HK-2 (cell line): ENCODE results near the gene EXOC6B.

Source experiments
- DNase-seq: peaks from one replicate; pipeline ENCODE4 v3.0.0-alpha.2; 2018; ENCODE audit not compliant: unreplicated experiment

The EXOC6B gene

DNA sequence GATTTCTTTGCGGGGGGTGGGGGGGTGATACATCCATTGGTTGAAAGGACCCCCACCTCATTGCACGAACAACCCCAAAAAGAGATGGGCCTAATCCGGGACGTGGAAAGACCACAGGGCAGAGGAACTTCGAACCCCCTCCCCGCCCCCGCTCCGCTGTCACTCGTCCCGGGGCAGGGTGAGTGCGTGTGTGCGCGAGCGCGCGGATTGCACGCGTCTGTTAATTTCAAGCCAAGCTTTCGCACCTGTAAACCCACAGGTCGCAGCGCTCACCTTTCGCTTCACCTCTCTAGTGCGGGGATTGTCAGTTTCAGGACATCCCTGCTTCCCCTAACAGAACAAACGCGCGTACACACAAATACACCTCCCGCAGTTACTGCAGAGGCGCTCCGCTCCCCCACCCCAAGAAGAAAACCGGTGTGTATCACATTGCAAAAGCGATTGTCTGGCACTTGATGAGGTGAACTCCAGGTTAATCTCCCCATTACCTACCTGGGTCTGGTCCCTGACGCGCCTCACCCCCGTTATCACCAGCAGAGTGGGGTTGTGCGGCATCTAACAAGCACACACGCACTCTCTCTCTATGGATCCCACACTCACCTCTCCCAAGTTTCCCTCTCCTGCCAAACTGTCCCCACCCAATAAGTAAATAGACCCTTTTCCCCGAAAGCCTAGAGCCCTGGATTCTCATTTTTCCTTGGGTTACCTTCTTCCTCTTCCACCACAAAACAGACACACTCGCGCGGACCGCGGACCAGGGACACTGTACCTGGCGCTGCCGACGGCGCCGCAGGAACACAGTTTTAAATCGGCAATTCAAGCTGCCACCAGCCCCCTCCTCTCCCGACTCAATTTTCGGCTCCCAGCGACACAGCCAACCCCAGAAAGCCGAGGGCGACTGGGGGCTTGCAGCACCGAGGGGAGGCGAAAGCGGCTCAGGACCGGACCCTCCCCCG lies 679.2 kb downstream of the EXOC6B start:
- no peak for DNase-seq

DNA sequence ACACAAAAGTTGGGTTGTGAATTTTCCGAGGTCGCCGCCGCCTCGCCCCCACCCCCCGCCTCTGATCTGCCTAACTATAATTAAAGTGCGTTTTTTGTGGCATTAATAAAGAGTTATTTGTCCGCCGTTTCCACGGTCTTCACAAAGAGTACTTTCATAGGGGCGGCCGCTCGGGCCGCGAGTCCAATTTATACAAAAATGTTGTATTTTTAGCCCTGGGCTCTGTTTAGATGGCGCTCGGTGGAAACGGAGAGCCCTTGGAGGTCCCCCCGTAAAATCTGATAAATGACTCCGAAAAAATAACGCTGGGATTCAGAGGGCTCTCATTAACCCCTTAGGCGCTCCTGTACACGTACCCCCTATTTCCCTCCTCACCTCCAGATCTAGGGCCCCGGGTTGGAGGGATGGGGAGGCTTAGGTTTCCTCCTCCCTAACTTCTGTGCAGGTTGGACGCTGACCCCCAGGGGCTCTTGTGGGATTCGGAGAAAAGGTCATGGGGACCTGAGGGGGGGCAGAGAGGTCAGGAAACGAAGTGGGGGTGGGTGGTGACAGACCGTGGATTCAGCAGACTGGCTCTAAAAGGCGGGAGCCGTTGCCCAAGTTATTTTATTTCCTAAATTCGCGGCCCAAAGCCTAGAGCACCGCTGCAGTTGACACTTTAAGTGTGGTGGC lies 680.0 kb downstream of the EXOC6B start:
- DNase-seq, result no peak

DNA sequence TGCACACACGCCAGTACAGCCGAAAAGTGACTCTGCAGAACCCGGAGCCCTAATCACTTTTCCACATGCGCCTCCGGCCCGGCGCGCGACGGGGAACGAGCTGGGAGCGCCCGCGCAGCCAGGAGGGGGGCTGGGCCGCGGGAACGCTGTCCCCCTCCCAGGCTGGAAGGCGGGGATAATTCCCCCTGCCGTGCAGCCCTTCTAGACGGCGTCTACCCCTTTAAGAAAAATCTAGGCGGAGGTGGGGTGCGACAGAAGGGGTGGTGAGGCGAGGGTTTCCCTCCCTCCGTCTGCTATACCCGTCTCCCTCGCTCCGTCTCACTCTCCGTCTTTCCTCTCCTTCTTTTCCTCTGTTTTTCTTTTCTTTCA lies 680.6 kb downstream of the EXOC6B start:
- DNase-seq, result no peak

- DNase-seq, result no peak
Measured at GRCh38 chr2:72144632-72145288, 681.1 kb downstream of the EXOC6B start.

DNA sequence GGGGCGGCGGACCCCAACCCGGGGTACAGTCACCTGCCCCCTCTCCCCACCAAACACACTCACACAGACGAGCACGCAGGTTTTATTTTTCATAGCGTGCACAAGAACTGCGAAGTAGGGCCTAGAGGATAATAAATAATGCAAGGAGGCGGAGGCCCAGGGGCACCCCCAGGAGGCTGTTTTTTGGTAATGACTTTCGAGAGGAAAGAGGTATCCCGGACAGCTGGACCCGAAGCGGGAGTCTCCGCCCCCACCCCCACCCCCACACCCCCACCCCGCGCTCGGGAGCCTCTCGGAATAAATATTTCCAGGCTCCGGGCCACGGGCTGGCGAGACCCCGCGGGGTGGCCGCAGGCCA lies 681.6 kb downstream of the EXOC6B start:
- DNase-seq, result no peak

DNA sequence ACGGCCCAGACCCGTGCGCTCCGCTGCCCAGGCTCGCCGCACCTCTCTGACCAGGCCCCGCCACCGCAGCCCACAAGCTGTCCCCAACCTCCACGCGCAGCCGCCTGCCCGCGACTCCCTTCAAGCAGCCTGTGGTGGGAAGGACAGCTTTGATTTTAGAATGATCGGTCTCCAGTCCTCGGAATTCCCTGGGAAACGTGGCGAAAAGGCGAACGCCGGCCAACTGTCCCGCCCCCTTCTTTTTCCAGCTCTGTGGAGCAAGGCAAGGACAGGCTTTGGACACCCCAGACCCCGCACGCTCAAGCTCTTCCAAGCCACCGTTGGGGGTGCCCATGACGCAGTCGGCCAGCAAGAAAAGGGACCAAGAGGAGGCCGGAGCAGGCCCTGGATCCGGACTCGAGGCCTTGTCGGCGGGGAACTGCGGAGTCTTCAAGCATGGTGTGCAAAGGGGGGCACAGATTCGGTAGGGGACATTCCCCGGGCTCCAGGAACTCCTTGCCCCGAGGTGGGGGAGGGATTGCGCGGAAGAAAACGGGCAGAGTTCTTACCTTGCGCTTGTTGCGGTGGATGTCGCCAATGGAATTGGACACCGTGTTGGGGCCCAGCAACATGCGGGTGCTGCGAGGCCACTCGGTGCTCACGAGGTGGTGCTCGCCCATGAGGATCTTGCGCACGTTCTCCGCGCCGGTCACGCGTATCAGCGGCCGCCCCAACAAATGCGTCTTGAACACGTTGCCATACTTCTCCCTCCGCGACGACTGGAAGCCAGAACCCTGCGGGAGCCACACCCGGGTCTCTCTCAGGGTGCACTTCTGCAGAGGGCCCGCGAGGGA lies 682.2 kb downstream of the EXOC6B start:
- DNase-seq, result no peak

GRCh38 chr2:72142570-72143440 lies 683.0 kb downstream of the EXOC6B start:
- no peak for DNase-seq

DNA sequence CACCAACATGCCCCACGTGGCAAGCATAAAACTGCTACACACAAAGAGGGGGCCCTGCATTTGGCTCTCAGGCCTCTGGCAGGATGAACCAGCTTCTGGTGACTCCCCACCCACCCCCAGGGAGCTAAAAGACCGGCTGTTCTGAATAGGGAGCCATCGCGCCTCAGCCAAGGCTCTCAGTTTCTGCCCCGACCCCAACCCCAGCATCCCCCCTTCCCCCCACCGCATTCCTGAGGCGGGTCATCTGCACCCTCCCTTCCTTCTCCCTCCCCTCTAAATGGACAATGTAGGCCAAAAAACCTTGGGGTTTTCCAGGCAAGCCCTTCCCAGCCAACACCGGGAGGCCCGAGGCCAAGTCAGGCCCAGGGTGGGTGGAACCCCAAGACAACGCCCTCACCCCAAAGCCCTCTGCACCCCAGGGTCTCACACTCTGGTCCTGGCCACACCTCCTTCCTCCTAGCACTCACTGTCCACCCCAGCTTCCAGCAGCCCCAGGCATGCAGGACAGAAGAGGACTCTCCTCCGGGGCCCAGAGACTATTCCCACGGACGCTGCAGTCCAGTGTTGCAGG lies 683.9 kb downstream of the EXOC6B start:
- no peak for DNase-seq

DNA sequence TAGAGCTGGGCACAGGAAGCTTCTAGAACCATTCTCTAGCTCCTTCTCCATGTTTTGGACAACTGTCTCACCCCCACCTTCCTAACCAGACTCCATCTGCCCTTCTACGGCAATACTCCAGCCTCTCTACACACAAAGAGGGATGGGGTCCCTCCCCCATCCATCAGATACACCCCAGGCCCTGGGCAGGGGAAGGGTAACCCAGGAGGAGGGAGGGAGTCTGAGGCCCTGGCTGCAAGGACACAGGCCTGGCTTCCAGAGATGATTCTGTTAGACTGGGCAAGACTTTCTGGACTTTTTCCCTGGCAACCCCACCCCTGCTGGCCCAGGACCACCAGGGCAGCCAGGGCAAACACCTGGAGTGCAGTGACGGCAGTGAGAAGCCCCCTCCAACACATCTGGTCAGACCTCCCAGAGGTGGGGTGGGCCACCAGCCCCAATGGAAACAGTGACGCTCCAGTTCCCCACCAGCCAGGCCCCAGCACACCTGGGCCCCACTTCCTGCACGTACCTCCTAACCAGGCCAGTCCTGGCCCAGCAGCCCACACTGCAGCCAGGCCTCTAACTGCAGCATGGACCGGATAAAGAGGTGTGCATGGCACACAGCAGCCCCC lies 684.7 kb downstream of the EXOC6B start:
- no peak for DNase-seq

DNA sequence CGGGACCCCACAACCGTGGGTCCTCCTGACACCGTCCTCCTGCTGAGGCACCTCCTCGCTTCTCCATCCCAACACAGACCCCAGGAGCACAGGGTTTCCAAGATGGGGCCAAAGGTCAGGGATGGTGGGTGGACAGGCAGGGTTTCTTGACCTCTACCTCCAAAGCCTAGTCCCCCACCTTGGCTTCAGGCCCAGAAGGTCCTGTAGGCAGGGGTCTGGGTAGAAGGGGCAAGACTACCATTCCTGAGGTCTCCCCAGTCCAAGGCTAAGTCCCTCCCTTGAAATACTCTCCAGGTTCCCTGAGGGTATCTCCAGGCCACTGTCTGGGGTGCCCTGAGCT lies 685.2 kb downstream of the EXOC6B start:
- no peak for DNase-seq

GRCh38 chr2:72139874-72140620 lies 685.8 kb downstream of the EXOC6B start:
- DNase-seq, result no peak

DNA sequence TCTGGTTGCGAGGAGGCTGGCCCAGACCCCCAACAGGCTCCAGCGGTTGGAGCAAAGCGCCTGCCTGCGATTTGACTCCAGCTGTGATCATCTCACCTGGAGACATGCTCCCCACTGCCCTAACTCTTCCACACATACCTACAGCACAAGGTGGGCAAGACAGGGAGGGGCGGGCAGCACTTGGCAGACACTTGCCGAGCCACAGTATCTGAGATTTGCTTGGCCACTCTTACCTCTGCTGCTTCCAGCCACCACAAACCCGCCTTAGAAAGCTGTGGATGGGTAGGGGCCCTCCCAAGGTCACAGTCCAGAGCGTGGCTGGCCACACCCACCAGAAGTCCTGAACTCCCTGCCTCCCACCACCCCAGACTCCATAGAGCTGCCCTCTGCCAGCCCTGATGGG lies 686.4 kb downstream of the EXOC6B start:
- DNase-seq, result no peak

GRCh38 chr2:72138921-72139381 lies 686.9 kb downstream of the EXOC6B start:
- peak; percentile 39 for DNase-seq

DNA sequence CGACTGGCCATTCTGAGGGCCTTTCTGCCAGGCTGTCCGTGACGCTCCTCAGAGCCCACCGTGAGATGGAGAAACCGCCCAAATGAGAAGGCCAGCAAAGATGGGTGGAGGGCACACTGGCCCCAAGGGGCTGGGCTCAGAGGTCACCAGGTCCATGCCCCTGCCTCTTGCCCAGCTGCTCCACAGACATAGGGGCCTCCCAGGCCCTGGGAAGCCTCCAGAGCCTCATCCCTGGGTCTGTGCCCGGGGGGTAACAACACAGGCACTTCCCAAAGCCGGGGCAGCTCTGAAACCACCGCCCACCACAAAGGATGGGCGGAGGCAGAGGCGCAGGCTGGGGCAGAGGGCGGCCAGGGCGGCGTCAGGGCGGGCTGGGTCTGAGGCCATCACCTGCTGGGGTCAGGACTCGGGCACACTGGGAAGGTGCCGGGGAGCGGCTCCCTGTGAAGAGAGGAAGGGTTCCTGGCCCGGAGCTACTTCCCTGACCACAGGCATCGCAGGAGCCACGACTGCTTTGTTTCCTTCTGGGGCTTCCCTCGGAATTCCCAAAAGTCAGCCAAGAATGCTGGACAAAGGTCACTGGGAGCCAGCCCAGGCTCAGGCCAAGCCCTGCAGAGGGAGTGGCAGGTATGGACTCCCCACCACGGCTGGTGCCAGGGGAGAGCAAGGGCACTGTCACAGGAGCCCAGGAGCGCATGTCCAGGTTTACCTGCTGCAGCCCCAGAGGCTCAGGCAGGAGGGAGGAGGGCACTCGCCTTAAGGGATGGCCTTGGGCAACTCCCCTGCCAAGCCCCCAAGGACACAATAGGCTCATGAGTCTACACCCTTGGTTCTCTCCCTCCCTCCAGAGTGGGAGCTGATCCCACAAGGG lies 687.6 kb downstream of the EXOC6B start:
- DNase-seq, result no peak

DNA sequence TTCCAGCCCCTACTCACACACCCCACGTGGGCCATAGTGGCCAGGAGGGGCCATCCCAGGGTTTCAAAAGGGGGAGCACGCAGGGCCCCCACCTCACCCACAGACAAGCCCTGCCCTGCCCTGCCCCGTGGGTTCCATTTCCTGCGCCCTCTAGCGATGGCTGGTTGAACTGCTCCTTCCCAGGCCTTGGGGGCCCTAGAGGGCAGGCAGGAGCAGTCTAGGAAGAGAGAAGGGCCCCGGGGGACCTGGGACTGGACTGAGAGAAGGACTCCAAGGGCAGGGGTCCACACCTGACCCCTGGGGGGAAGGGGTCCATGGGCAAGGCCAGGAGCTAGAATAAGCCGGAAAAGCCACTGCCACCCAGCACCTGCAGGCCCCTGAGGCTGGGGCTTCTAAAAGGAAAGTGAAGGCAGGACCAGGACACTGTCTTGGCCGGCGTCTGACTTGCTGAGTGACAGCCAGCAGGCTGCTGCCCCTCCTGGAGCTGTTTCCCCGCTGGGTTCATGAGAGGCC lies 688.3 kb downstream of the EXOC6B start:
- peak; percentile 73 for DNase-seq

- DNase-seq, result no peak
Measured at GRCh38 chr2:72136933-72137497, 688.8 kb downstream of the EXOC6B start.

DNA sequence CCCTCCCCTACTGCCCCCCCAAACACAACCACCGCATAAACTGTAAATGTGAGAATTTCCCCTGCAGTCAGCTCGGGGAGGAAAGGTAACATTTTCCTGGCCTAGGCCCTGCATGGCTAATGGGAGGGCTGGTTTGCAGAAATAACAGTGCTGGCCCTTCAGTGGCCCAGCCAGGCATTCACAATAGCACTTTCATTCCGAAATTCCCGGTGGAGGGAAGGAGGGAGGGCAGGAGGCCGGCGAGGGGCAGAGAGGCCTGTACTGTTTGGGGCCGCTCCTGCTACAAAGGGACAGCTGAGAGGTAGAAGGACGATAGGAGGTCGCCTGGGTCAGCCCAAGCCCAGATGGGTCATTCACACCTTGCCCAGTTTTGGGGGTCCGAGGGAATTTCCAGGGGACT lies 689.5 kb downstream of the EXOC6B start:
- no peak for DNase-seq

- DNase-seq, result no peak
Measured at GRCh38 chr2:72135921-72136320, 689.9 kb downstream of the EXOC6B start.
